Measurements from ENCODE around the gene DCDC2C.
"Not testable (repeated sequence)": the region's sequence is repeated elsewhere in the genome, so short reads cannot be mapped to it uniquely, and the experiment has no call there.

DCDC2C gene

GRCh38 chr2:3779496-3780049 is 76.2 kb downstream of the DCDC2C start:
- DNase-seq: no peak

- peak; percentile 74 for DNase-seq
Measured at GRCh38 chr2:3780477-3781402, 77.4 kb downstream of the DCDC2C start.

- no peak for DNase-seq
Measured at GRCh38 chr2:3784731-3785130, 81.4 kb downstream of the DCDC2C start.

GRCh38 chr2:3785220-3785889 is 82.0 kb downstream of the DCDC2C start:
- no peak for DNase-seq

- DNase-seq: no peak
Measured at GRCh38 chr2:3785890-3786273, 82.5 kb downstream of the DCDC2C start.

GRCh38 chr2:3787768-3788167 is 84.4 kb downstream of the DCDC2C start:
- no peak for DNase-seq

- DNase-seq: no peak
Measured at GRCh38 chr2:3789256-3789655, 85.9 kb downstream of the DCDC2C start.

- DNase-seq: no peak
Measured at GRCh38 chr2:3793249-3793648, 89.9 kb downstream of the DCDC2C start.

GRCh38 chr2:3801506-3801905 is 98.1 kb downstream of the DCDC2C start:
- no peak for DNase-seq

- DNase-seq: no peak
Measured at GRCh38 chr2:3805201-3805939, 102.0 kb downstream of the DCDC2C start.

- no peak for DNase-seq
Measured at GRCh38 chr2:3806168-3806567, 102.8 kb downstream of the DCDC2C start.

GRCh38 chr2:3806730-3807129 is 103.4 kb downstream of the DCDC2C start:
- DNase-seq: no peak

GRCh38 chr2:3807853-3808252 is 104.5 kb downstream of the DCDC2C start:
- DNase-seq: no peak

- DNase-seq: no peak
Measured at GRCh38 chr2:3814706-3815245, 111.4 kb downstream of the DCDC2C start.

- not testable (repeated sequence) for DNase-seq
Measured at GRCh38 chr2:3817144-3817543, 113.8 kb downstream of the DCDC2C start.

GRCh38 chr2:3823748-3824147 is 120.4 kb downstream of the DCDC2C start:
- DNase-seq: no peak

GRCh38 chr2:3827673-3828575 is 124.5 kb downstream of the DCDC2C start:
- DNase-seq: no peak

GRCh38 chr2:3830796-3831195 is 127.4 kb downstream of the DCDC2C start:
- no peak for DNase-seq

- DNase-seq: no peak
Measured at GRCh38 chr2:3837086-3837485, 133.7 kb downstream of the DCDC2C start.

- no peak for DNase-seq
Measured at GRCh38 chr2:3838348-3838747, 135.0 kb downstream of the DCDC2C start.

- no peak for DNase-seq
Measured at GRCh38 chr2:3839476-3839875, 136.1 kb downstream of the DCDC2C start.
